GM21576 (cell line): Measurements from ENCODE around the gene LDB3.

ENCODE experiments used
- ATAC-seq: cut with Tn5 transposase; IDR thresholded peaks from one replicate; pipeline ENCODE4 v1.9.1; 2021; ENCODE audit warnings: mild to moderate bottlenecking, moderate library complexity; ENCODE audit not compliant: unreplicated experiment

The LDB3 gene

GRCh38 chr10:86757113-86757972, 89.0 kb downstream of the LDB3 start:
- ATAC-seq: no peak

GRCh38 chr10:86758189-86759072, 90.1 kb downstream of the LDB3 start:
- ATAC-seq: no peak

GRCh38 chr10:86759073-86759672, 90.9 kb downstream of the LDB3 start:
- no peak for ATAC-seq

GRCh38 chr10:86763404-86763803, 95.1 kb downstream of the LDB3 start:
- no peak for ATAC-seq

- no peak for ATAC-seq
Observed at GRCh38 chr10:86765548-86765947, 97.2 kb downstream of the LDB3 start.

- no peak for ATAC-seq
Observed at GRCh38 chr10:86768412-86769062, 100.2 kb downstream of the LDB3 start.

GRCh38 chr10:86769991-86770390, 101.7 kb downstream of the LDB3 start:
- ATAC-seq: no peak

GRCh38 chr10:86770412-86770960, 102.2 kb downstream of the LDB3 start:
- no peak for ATAC-seq

GRCh38 chr10:86773498-86773897, 105.2 kb downstream of the LDB3 start:
- ATAC-seq: no peak

GRCh38 chr10:86775056-86775869, 107.0 kb downstream of the LDB3 start:
- no peak for ATAC-seq

- no peak for ATAC-seq
Observed at GRCh38 chr10:86775870-86776180, 107.5 kb downstream of the LDB3 start.

GRCh38 chr10:86779220-86780017, 111.1 kb downstream of the LDB3 start:
- no peak for ATAC-seq

- peak; percentile 77 for ATAC-seq
Observed at GRCh38 chr10:86782701-86783418, 114.5 kb downstream of the LDB3 start.

GRCh38 chr10:86785037-86785436, 116.7 kb downstream of the LDB3 start:
- no peak for ATAC-seq
